Superior temporal gyrus (tissue), 1 donor: Measurements from ENCODE around the gene TSLP.

ENCODE experiments used
- DNase-seq: peaks from one replicate; pipeline ENCODE4 v3.0.0-alpha.2; 2016; ENCODE audit errors: extremely low spot score

The TSLP gene

GRCh38 chr5:111095982-111096381 lies 24.5 kb downstream of the TSLP start:
- no peak for DNase-seq

GRCh38 chr5:111099058-111099778 lies 27.7 kb downstream of the TSLP start:
- DNase-seq = no peak

GRCh38 chr5:111106320-111106948 lies 34.9 kb downstream of the TSLP start:
- no peak for DNase-seq

GRCh38 chr5:111107371-111107770 lies 35.9 kb downstream of the TSLP start:
- DNase-seq = no peak

GRCh38 chr5:111111956-111112355 lies 40.4 kb downstream of the TSLP start:
- no peak for DNase-seq

- DNase-seq = no peak
Measured at GRCh38 chr5:111113678-111114077, 42.2 kb downstream of the TSLP start.

GRCh38 chr5:111115229-111115628 lies 43.7 kb downstream of the TSLP start:
- no peak for DNase-seq

GRCh38 chr5:111116550-111116949 lies 45.0 kb downstream of the TSLP start:
- peak; percentile 46 for DNase-seq

GRCh38 chr5:111117136-111117535 lies 45.6 kb downstream of the TSLP start:
- no peak for DNase-seq

GRCh38 chr5:111119221-111119620 lies 47.7 kb downstream of the TSLP start:
- no peak for DNase-seq

- DNase-seq = no peak
Measured at GRCh38 chr5:111119856-111120255, 48.3 kb downstream of the TSLP start.

GRCh38 chr5:111120911-111121310 lies 49.4 kb downstream of the TSLP start:
- no peak for DNase-seq

GRCh38 chr5:111121926-111122325 lies 50.4 kb downstream of the TSLP start:
- DNase-seq = no peak

GRCh38 chr5:111122398-111122797 lies 50.9 kb downstream of the TSLP start:
- no peak for DNase-seq

- DNase-seq = no peak
Measured at GRCh38 chr5:111124793-111125192, 53.3 kb downstream of the TSLP start.

GRCh38 chr5:111126896-111127295 lies 55.4 kb downstream of the TSLP start:
- DNase-seq = no peak
